ENCODE measurements around the gene MNDA.
"Not testable (repeated sequence)": the region's sequence is repeated elsewhere in the genome, so short reads cannot be mapped to it uniquely, and the experiment has no call there.

MNDA gene

GRCh38 chr1:158833264-158833663 is 2.1 kb downstream of the MNDA start:
- DNase-seq (ENCODE audit: low read depth), result no peak
- TF ChIP-seq CTCF (IDR thresholded peaks at IDR 0.05; ENCODE audit: insufficient read depth, low read depth, low read length, missing control alignments), result no peak
- no peak overlapping the region for H3K4me3 ChIP-seq (ENCODE audit: low read depth, low read length)

GRCh38 chr1:158836038-158836437 is 4.9 kb downstream of the MNDA start:
- no peak for DNase-seq (ENCODE audit: low read depth)
- no peak for TF ChIP-seq CTCF (IDR thresholded peaks at IDR 0.05; ENCODE audit: insufficient read depth, low read depth, low read length, missing control alignments)
- no peak overlapping the region for H3K4me3 ChIP-seq (ENCODE audit: low read depth, low read length)

GRCh38 chr1:158838660-158839059 is 7.5 kb downstream of the MNDA start:
- no peak overlapping the region for H3K4me3 ChIP-seq (ENCODE audit: low read depth, low read length)
- DNase-seq (ENCODE audit: low read depth), result no peak
- no peak for TF ChIP-seq CTCF (IDR thresholded peaks at IDR 0.05; ENCODE audit: insufficient read depth, low read depth, low read length, missing control alignments)

- TF ChIP-seq CTCF (IDR thresholded peaks at IDR 0.05; ENCODE audit: insufficient read depth, low read depth, low read length, missing control alignments), result no peak
- no peak for DNase-seq (ENCODE audit: low read depth)
- H3K4me3 ChIP-seq (ENCODE audit: low read depth, low read length), result no peak overlapping the region
These were observed 8.4 kb downstream of the MNDA start for GRCh38 chr1:158839566-158839965.

GRCh38 chr1:158840236-158840635 is 9.1 kb downstream of the MNDA start:
- no peak for DNase-seq (ENCODE audit: low read depth)
- TF ChIP-seq CTCF (IDR thresholded peaks at IDR 0.05; ENCODE audit: insufficient read depth, low read depth, low read length, missing control alignments), result no peak
- H3K4me3 ChIP-seq (ENCODE audit: low read depth, low read length), result no peak overlapping the region

GRCh38 chr1:158864595-158864994 is 33.4 kb downstream of the MNDA start:
- no peak for DNase-seq (ENCODE audit: low read depth)
- no peak overlapping the region for H3K4me3 ChIP-seq (ENCODE audit: low read depth, low read length)

GRCh38 chr1:158870438-158870837 is 39.3 kb downstream of the MNDA start:
- DNase-seq (ENCODE audit: low read depth); H3K4me3 ChIP-seq (ENCODE audit: low read depth, low read length): not testable (repeated sequence)

More at GRCh38 chr1:158864595-158864994, 33.4 kb downstream of the MNDA start:
- TF ChIP-seq CTCF (IDR thresholded peaks at IDR 0.05; ENCODE audit: insufficient read depth, low read depth, low read length, missing control alignments), result no peak
